HepG2 (cell line): ENCODE measurements around the gene CHMP4B. TPM values are rescaled to one million over a fixed set of nuclear protein-coding genes. Genes with fewer than 3 reads are reported as not detected.

Experiments
- ATF7-NPFF ChIP-seq: sonication (generic); formaldehyde crosslinking; IDR thresholded peaks from 2 replicates; pipeline ENCODE4 v1.8.1; 2023; ENCODE audit warnings: mild to moderate bottlenecking, low read depth, missing genetic modification reagents, moderate library complexity
- ATRX ChIP-seq: sonication (generic); formaldehyde crosslinking; IDR thresholded peaks from 2 replicates; pipeline ENCODE4 v1.4.0; 2020; ENCODE audit warnings: missing genetic modification reagents, borderline replicate concordance
- DPF2 ChIP-seq: sonication (generic); formaldehyde crosslinking; IDR thresholded peaks from 2 replicates; pipeline ENCODE4 v1.4.0; 2020; ENCODE audit warnings: mild to moderate bottlenecking, low read depth, missing genetic modification reagents, borderline replicate concordance
- EHMT2 ChIP-seq: fragments of 200-600 bp; sonication (generic); IDR thresholded peaks from 2 replicates; pipeline ENCODE4 v1.7.0; 2017; ENCODE audit warnings: antibody characterized with exemption, low read depth, low read length, borderline replicate concordance
- GATAD1 ChIP-seq: IDR thresholded peaks from 2 replicates; pipeline ENCODE4 v1.6.1; 2016; ENCODE audit warnings: missing genetic modification reagents, missing compliant biosample characterization
- GTF3A ChIP-seq: sonication (generic); formaldehyde crosslinking; conservative IDR thresholded peaks from 2 replicates; pipeline ENCODE4 v1.4.0; 2020; ENCODE audit warnings: mild to moderate bottlenecking, missing genetic modification reagents
- NONO ChIP-seq, 2 experiments: fragments of 450-650 bp in 1 of 2; sonication (generic) in 1 of 2; formaldehyde crosslinking in 1 of 2; IDR thresholded peaks in 1 of 2; conservative IDR thresholded peaks in 1 of 2; 2 replicates each; pipeline versions ENCODE4 v1.6.1 to v1.8.0; 2017 to 2022; ENCODE audit warnings: mild to moderate bottlenecking in 1 of 2, missing genetic modification reagents in 1 of 2, moderate library complexity in 1 of 2
- PCBP2 ChIP-seq: fragments of 200-400 bp; formaldehyde crosslinking; optimal IDR thresholded peaks from 2 replicates; pipeline ENCODE3; 2018; ENCODE audit warnings: low read length, low read depth; ENCODE audit not compliant: poor library complexity, severe bottlenecking
- RBM22 ChIP-seq: fragments of 200-400 bp; formaldehyde crosslinking; optimal IDR thresholded peaks from 2 replicates; pipeline ENCODE3; 2017; ENCODE audit warnings: mild to moderate bottlenecking, low read length, moderate library complexity
- SNAPC2 ChIP-seq: sonication (generic); formaldehyde crosslinking; IDR thresholded peaks from 2 replicates; pipeline ENCODE4 v1.8.1; 2022; ENCODE audit warnings: mild to moderate bottlenecking, missing genetic modification reagents
- ZFP62 ChIP-seq: sonication (generic); formaldehyde crosslinking; IDR thresholded peaks from 2 replicates; pipeline ENCODE4 v1.4.0; 2020; ENCODE audit warnings: missing genetic modification reagents
- ZNF317 ChIP-seq: sonication (generic); formaldehyde crosslinking; IDR thresholded peaks from 2 replicates; pipeline ENCODE4 v1.5.0; 2020; ENCODE audit warnings: mild to moderate bottlenecking, missing genetic modification reagents
- ZNF577 ChIP-seq: sonication (generic); formaldehyde crosslinking; IDR thresholded peaks from 2 replicates; pipeline ENCODE4 v1.4.0; 2020; ENCODE audit warnings: mild to moderate bottlenecking, low read depth, missing genetic modification reagents, borderline replicate concordance
- ZNF589 ChIP-seq: sonication (generic); formaldehyde crosslinking; conservative IDR thresholded peaks from 2 replicates; pipeline ENCODE4 v1.8.0; 2022; ENCODE audit warnings: mild to moderate bottlenecking, moderate library complexity, missing genetic modification reagents
- ZNF768 ChIP-seq: sonication (generic); formaldehyde crosslinking; IDR thresholded peaks from 2 replicates; pipeline ENCODE4 v1.4.0; 2020; ENCODE audit warnings: missing genetic modification reagents
- ZNF839 ChIP-seq: sonication (generic); formaldehyde crosslinking; IDR thresholded peaks from 2 replicates; pipeline ENCODE4 v1.4.0; 2020; ENCODE audit warnings: missing genetic modification reagents, mild to moderate bottlenecking, borderline replicate concordance
- polyA plus RNA-seq, 8 experiments: library from polyadenylated mRNA; depleted of rRNA in 3 of 8; stranded (reverse) in 7 of 8; unstranded in 1 of 8; fragments of >200 nt; fragmentation: Illumina TruSeq in 4 of 8; extraction: Trizol in 4 of 8; gene quantifications; 2 replicates each; pipeline versions ENCODE4 v1.2.1 to v1.2.3, GENCODE V29; 2011 to 2016; ENCODE audit warnings: low read depth in 4 of 8, missing spikeins in 1 of 8, mixed read lengths in 1 of 8; ENCODE audit not compliant: insufficient read depth in 1 of 8
- total RNA-seq, 5 experiments: library from RNA; depleted of rRNA; stranded (reverse); fragments of >200 nt; fragmentation: Illumina TruSeq; extraction: Trizol; gene quantifications; 2 replicates each; pipeline ENCODE4 v1.2.3, GENCODE V29; 2016; ENCODE audit warnings: low read depth in 1 of 5
- TF ChIP-seq, protein P1 (sequence below): sonication (generic); formaldehyde crosslinking; IDR thresholded peaks from 2 replicates; pipeline ENCODE4 v1.9.0; 2021; ENCODE audit warnings: missing genetic modification reagents, mild to moderate bottlenecking, borderline replicate concordance
- TF ChIP-seq, protein P2 (sequence below): sonication (generic); formaldehyde crosslinking; IDR thresholded peaks from 2 replicates; pipeline ENCODE4 v1.4.0; 2020; ENCODE audit warnings: mild to moderate bottlenecking, missing genetic modification reagents
- TF ChIP-seq, protein P3 (sequence below): sonication (generic); formaldehyde crosslinking; IDR thresholded peaks from 2 replicates; pipeline ENCODE4; 2020; ENCODE audit warnings: missing genetic modification reagents, mild to moderate bottlenecking, borderline replicate concordance
- TF ChIP-seq, protein P4 (sequence below): fragments of 450-650 bp; IDR thresholded peaks from 2 replicates; pipeline ENCODE4 v1.6.1; 2016
- TF ChIP-seq, protein P5 (sequence below): sonication (generic); formaldehyde crosslinking; IDR thresholded peaks from 2 replicates; pipeline ENCODE4 v1.4.0; 2020; ENCODE audit warnings: mild to moderate bottlenecking, low read depth, missing genetic modification reagents

CHMP4B gene
- total and polyA plus RNA-seq, 2 of the 13 experiments (the other 11 are each of a cell fraction or from before 2014, with no cell fraction given) = 40.1 to 45.6 TPM

DNA sequence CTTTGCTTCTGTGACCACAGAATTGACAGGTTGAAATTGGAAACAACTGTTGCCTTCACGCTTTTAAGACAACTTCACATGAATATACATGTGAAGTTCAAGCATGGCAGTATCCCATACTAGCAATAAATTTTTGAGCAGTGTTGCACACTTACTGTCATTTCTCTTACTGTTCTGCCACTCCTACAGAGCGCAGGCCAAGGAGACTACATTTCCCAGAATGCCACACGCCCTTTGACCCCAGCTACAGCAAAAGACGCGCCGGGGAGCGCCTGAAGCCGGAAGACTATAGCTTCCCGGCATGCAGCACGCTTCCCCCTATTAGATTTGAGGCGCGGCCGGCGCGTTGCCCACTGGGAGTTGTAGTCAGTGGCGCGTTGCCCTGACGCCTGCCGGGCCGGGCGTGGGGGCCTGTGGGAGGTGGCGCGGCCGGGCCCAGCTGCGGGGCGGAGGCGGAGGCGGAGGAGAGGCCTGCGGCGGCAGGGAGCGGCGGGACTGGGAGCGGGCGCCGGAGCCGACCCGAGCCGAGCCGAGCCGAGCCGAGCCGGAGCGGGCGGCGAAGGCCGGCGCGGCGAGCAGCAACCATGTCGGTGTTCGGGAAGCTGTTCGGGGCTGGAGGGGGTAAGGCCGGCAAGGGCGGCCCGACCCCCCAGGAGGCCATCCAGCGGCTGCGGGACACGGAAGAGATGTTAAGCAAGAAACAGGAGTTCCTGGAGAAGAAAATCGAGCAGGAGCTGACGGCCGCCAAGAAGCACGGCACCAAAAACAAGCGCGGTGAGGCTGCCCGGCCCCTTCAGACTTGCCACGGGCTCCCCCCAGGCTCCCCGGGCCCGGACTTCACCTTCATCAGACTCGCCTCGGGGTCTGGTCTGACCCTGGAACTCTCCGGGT lies at the start of gene CHMP4B (continued):
- TF ChIP-seq ZNF839 (no peak), DPF2 (CRISPR knock-in tag) (no peak), GTF3A (CRISPR knock-in tag) (peak; percentile 95), NONO (IDR thresholded peaks at IDR 0.05) (no peak), NONO (CRISPR knock-in tag; conservative IDR thresholded peaks at IDR 0.05) (peak; percentile 97), EHMT2 (no peak), PCBP2 (no peak), ZNF317 (0 out of 2 replicates have a peak, but pooled peaks have one; percentile 65), ATRX (CRISPR knock-in tag) (no peak), ZNF577 (CRISPR knock-in tag) (no peak), ATF7-NPFF (CRISPR knock-in tag) (no peak; the same call in 1 of the 2 replicates), SNAPC2 (CRISPR knock-in tag) (0 out of 2 replicates have a peak, but pooled peaks have one; percentile 19), ZNF768 (CRISPR knock-in tag) (no peak), ZFP62 (CRISPR knock-in tag) (peak; percentile 100), ZNF589 (CRISPR knock-in tag) (no peak), GATAD1 (CRISPR knock-in tag) (peak; percentile 94), RBM22 (no peak)
- TF ChIP-seq, protein P1, sequence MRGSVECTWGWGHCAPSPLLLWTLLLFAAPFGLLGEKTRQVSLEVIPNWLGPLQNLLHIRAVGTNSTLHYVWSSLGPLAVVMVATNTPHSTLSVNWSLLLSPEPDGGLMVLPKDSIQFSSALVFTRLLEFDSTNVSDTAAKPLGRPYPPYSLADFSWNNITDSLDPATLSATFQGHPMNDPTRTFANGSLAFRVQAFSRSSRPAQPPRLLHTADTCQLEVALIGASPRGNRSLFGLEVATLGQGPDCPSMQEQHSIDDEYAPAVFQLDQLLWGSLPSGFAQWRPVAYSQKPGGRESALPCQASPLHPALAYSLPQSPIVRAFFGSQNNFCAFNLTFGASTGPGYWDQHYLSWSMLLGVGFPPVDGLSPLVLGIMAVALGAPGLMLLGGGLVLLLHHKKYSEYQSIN (CRISPR knock-in tag) = no peak
- TF ChIP-seq, protein P2, sequence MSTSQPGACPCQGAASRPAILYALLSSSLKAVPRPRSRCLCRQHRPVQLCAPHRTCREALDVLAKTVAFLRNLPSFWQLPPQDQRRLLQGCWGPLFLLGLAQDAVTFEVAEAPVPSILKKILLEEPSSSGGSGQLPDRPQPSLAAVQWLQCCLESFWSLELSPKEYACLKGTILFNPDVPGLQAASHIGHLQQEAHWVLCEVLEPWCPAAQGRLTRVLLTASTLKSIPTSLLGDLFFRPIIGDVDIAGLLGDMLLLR = peak; percentile 44
- TF ChIP-seq, protein P3, sequence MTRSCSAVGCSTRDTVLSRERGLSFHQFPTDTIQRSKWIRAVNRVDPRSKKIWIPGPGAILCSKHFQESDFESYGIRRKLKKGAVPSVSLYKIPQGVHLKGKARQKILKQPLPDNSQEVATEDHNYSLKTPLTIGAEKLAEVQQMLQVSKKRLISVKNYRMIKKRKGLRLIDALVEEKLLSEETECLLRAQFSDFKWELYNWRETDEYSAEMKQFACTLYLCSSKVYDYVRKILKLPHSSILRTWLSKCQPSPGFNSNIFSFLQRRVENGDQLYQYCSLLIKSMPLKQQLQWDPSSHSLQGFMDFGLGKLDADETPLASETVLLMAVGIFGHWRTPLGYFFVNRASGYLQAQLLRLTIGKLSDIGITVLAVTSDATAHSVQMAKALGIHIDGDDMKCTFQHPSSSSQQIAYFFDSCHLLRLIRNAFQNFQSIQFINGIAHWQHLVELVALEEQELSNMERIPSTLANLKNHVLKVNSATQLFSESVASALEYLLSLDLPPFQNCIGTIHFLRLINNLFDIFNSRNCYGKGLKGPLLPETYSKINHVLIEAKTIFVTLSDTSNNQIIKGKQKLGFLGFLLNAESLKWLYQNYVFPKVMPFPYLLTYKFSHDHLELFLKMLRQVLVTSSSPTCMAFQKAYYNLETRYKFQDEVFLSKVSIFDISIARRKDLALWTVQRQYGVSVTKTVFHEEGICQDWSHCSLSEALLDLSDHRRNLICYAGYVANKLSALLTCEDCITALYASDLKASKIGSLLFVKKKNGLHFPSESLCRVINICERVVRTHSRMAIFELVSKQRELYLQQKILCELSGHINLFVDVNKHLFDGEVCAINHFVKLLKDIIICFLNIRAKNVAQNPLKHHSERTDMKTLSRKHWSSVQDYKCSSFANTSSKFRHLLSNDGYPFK (CRISPR knock-in tag) = peak; percentile 81; the same call in 1 of the 2 replicates
- TF ChIP-seq, protein P4, sequence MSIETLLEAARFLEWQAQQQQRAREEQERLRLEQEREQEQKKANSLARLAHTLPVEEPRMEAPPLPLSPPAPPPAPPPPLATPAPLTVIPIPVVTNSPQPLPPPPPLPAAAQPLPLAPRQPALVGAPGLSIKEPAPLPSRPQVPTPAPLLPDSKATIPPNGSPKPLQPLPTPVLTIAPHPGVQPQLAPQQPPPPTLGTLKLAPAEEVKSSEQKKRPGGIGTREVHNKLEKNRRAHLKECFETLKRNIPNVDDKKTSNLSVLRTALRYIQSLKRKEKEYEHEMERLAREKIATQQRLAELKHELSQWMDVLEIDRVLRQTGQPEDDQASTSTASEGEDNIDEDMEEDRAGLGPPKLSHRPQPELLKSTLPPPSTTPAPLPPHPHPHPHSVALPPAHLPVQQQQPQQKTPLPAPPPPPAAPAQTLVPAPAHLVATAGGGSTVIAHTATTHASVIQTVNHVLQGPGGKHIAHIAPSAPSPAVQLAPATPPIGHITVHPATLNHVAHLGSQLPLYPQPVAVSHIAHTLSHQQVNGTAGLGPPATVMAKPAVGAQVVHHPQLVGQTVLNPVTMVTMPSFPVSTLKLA = peak; percentile 85
- TF ChIP-seq, protein P5, sequence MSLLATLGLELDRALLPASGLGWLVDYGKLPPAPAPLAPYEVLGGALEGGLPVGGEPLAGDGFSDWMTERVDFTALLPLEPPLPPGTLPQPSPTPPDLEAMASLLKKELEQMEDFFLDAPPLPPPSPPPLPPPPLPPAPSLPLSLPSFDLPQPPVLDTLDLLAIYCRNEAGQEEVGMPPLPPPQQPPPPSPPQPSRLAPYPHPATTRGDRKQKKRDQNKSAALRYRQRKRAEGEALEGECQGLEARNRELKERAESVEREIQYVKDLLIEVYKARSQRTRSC (CRISPR knock-in tag) = peak; percentile 69; the same call in 1 of the 2 replicates
